ENCODE measurements around the gene ALDOA.

GRCh38 chr16:30018731-30019158 is 46.8 kb upstream of the ALDOA start:
- TF ChIP-seq BMI1 (IDR thresholded peaks at IDR 0.05; ENCODE audit: low read length) (no peak), ZKSCAN1 (IDR thresholded peaks at IDR 0.05; ENCODE audit: low read depth, low read length) (no peak), ZNF280B (CRISPR knock-in tag; IDR thresholded peaks at IDR 0.05) (no peak), KAT7 (CRISPR knock-in tag; IDR thresholded peaks at IDR 0.05; ENCODE audit: borderline replicate concordance) (no peak)
- TF ChIP-seq, protein P1, sequence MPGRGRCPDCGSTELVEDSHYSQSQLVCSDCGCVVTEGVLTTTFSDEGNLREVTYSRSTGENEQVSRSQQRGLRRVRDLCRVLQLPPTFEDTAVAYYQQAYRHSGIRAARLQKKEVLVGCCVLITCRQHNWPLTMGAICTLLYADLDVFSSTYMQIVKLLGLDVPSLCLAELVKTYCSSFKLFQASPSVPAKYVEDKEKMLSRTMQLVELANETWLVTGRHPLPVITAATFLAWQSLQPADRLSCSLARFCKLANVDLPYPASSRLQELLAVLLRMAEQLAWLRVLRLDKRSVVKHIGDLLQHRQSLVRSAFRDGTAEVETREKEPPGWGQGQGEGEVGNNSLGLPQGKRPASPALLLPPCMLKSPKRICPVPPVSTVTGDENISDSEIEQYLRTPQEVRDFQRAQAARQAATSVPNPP (IDR thresholded peaks at IDR 0.05; ENCODE audit: borderline replicate concordance, insufficient read depth, insufficient read length) = no peak
- TF ChIP-seq, protein P2, sequence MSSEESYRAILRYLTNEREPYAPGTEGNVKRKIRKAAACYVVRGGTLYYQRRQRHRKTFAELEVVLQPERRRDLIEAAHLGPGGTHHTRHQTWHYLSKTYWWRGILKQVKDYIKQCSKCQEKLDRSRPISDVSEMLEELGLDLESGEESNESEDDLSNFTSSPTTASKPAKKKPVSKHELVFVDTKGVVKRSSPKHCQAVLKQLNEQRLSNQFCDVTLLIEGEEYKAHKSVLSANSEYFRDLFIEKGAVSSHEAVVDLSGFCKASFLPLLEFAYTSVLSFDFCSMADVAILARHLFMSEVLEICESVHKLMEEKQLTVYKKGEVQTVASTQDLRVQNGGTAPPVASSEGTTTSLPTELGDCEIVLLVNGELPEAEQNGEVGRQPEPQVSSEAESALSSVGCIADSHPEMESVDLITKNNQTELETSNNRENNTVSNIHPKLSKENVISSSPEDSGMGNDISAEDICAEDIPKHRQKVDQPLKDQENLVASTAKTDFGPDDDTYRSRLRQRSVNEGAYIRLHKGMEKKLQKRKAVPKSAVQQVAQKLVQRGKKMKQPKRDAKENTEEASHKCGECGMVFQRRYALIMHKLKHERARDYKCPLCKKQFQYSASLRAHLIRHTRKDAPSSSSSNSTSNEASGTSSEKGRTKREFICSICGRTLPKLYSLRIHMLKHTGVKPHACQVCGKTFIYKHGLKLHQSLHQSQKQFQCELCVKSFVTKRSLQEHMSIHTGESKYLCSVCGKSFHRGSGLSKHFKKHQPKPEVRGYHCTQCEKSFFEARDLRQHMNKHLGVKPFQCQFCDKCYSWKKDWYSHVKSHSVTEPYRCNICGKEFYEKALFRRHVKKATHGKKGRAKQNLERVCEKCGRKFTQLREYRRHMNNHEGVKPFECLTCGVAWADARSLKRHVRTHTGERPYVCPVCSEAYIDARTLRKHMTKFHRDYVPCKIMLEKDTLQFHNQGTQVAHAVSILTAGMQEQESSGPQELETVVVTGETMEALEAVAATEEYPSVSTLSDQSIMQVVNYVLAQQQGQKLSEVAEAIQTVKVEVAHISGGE (CRISPR knock-in tag; IDR thresholded peaks at IDR 0.05) = no peak

Measured in K562 (cell line).